ENCODE data around the gene ORM2.

The ORM2 gene

GRCh38 chr9:114355821-114356220, 26.2 kb downstream of the ORM2 start:
- DNase-seq: no peak

- DNase-seq: no peak
These were observed 27.1 kb downstream of the ORM2 start for GRCh38 chr9:114356792-114357191.

GRCh38 chr9:114357360-114357759, 27.7 kb downstream of the ORM2 start:
- DNase-seq: no peak

- DNase-seq: no peak
These were observed 28.3 kb downstream of the ORM2 start for GRCh38 chr9:114357911-114358328.

- no peak for DNase-seq
These were observed 30.1 kb downstream of the ORM2 start for GRCh38 chr9:114359801-114360200.

- no peak for DNase-seq
These were observed 31.9 kb downstream of the ORM2 start for GRCh38 chr9:114361542-114361941.

- DNase-seq: no peak
These were observed 32.7 kb downstream of the ORM2 start for GRCh38 chr9:114362394-114362793.

GRCh38 chr9:114363424-114363823, 33.8 kb downstream of the ORM2 start:
- no peak for DNase-seq

GRCh38 chr9:114364134-114365041, 34.7 kb downstream of the ORM2 start:
- DNase-seq: no peak

GRCh38 chr9:114365194-114365593, 35.5 kb downstream of the ORM2 start:
- no peak for DNase-seq

GRCh38 chr9:114366334-114367128, 36.9 kb downstream of the ORM2 start:
- no peak for DNase-seq

GRCh38 chr9:114367366-114367765, 37.7 kb downstream of the ORM2 start:
- DNase-seq: no peak

- DNase-seq: no peak
These were observed 38.3 kb downstream of the ORM2 start for GRCh38 chr9:114367772-114368569.

- DNase-seq: no peak
These were observed 39.8 kb downstream of the ORM2 start for GRCh38 chr9:114369216-114370130.

GRCh38 chr9:114370251-114370967, 40.7 kb downstream of the ORM2 start:
- no peak for DNase-seq

- DNase-seq: no peak
These were observed 41.3 kb downstream of the ORM2 start for GRCh38 chr9:114370968-114371320.

- no peak for DNase-seq
These were observed 41.8 kb downstream of the ORM2 start for GRCh38 chr9:114371343-114371944.

- no peak for DNase-seq
These were observed 42.6 kb downstream of the ORM2 start for GRCh38 chr9:114371973-114372917.

- no peak for DNase-seq
These were observed 43.3 kb downstream of the ORM2 start for GRCh38 chr9:114372921-114373448.
